Measurements from ENCODE around the gene MAN1A1. TPM values are rescaled to one million over a fixed set of nuclear protein-coding genes. Genes with fewer than 3 reads are reported as not detected.

The MAN1A1 gene
- total RNA-seq, 1 donor from 2014 or later: 24.0 TPM

GRCh38 chr6:119140196-119141140, 209.1 kb downstream of the MAN1A1 start:
- DNase-seq: no peak

DNA sequence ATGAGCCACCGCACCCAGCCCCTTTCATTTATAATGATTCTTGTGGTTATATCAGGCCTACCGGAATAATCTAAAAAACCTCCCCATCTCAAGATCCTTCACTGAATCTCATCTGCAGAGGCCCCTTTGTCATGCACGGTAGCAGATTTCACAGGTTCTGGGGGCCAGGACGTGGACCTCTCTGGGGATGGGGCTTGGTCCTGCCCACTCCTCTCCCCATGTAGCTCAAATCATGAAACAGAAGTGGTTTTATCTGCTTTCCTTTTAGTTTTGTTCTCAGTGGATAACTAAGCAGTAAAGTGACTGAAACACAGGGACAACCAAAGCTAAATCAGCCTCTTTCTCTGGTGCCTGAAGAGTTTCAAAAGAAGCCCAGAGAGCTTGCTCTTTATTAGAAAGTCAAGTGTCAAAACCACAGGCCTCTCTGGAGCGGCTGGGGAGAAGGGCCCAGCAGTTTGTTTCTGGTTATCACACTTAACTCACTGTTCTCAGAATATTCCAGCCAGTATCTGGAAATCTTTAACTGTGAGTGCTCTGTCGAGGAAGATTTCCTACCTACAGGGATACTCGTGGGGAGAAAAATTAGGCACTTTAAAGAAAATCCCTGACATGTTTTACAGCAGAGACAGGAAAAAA, 210.5 kb downstream of the MAN1A1 start:
- DNase-seq: no peak

DNA sequence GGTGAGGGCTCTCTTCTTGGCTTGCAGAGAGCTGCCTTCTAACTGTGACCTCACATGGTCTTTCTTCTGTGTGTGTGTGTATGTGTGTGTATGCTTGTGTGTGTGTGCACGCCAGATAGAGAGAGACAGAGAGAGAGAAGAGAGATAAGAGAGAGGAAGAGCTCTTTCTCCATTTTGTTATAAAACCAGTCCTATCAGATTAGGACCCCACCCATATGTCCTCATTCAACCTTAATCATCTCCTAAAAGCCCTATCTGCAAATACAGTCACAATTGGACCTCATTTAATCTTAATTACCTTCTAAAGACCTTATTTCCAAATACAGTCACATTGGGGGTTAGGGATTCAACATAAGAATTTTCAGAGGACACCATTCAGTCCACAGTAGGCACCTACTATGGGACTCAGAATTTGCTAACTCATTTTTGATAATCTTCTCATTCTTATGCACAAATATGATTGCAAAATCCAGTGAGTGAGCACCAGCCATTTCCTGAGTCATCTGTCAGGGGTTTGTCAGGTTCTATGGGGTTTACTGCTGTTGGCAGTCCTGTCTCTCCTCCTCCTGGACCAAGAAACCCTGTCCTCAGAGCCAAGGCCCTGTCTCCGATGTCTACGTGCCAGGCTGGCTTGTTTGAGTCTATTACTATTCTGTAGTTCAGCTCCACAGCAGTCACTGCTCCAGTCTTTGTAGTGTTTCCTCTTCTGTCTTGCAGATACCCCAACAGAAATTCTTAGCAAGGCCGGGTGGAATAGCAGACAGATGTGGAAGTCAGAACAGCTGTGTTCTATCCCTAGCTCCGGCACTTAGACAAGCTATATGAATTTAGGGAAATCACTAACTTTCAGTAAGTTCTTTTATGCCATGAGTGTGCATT, 212.1 kb downstream of the MAN1A1 start:
- no peak for DNase-seq

- DNase-seq: no peak
Observed at GRCh38 chr6:119134752-119135151, 214.8 kb downstream of the MAN1A1 start.

GRCh38 chr6:119133400-119133799, 216.2 kb downstream of the MAN1A1 start:
- DNase-seq: no peak

- no peak for DNase-seq
Observed at GRCh38 chr6:119132261-119132981, 217.1 kb downstream of the MAN1A1 start.

GRCh38 chr6:119129968-119130484, 219.5 kb downstream of the MAN1A1 start:
- no peak for DNase-seq

GRCh38 chr6:119129148-119129967, 220.2 kb downstream of the MAN1A1 start:
- DNase-seq: no peak

- DNase-seq: no peak
Observed at GRCh38 chr6:119128252-119128912, 221.2 kb downstream of the MAN1A1 start.

- DNase-seq: no peak
Observed at GRCh38 chr6:119127627-119128026, 221.9 kb downstream of the MAN1A1 start.

Small RNA genes within 50 kb of the gene (small RNA-seq; reads per million reads assigned to genes)
- gene AL022722.2: not detected
- gene RNU6-194P: not detected

Data from occipital lobe (tissue), 3 donors.